ENCODE data around the gene LMAN1L.

LMAN1L gene

DNA sequence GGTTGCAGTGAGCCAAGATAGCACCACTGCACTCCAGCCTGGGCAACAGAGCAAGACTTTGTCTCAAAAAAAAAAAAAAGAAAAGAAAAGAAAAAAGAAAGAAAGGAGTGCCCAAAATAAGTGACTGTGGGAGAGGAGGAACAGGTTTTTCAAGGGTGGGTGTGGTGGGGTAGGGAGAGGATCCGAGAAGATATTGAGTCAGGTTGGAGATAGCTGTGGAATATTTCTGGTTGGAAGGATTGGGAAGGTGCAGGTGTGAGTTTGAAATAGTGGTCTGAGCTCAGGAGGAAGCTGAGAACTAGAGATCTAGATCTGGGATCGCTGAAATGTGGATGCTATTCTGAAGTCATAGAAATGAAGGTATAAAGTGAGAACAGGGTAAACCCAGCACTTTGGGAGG, 52.7 kb downstream of the LMAN1L start:
- no peak overlapping the region for H3K9ac ChIP-seq (ENCODE audit: low read length)
- H3K4me3 ChIP-seq (ENCODE audit: insufficient read depth in 1 of 2, low read depth in 1 of 2, low read length in 2 of 2): no peak overlapping the region
- no peak overlapping the region for H4K8ac ChIP-seq (ENCODE audit: low read length)
- H3K14ac ChIP-seq (ENCODE audit: low read length in 2 of 2): no peak overlapping the region
- 96% methylated on average over 2 of the region's 2 CpGs for WGBS
- no peak overlapping the region for H2BK12ac ChIP-seq (ENCODE audit: low read length in 2 of 2)
- DNase-seq: no peak
- H3K4ac ChIP-seq (ENCODE audit: low read depth in 1 of 2, low read length in 2 of 2): no peak overlapping the region
- H2AK5ac ChIP-seq (ENCODE audit: low read length, severe bottlenecking): peak overlapping the region; percentile 90
- H3K4me2 ChIP-seq (ENCODE audit: low read length, poor library complexity, severe bottlenecking): no peak overlapping the region
- peaks cover 10% of the 10 kb centered on the region for H3K79me1 ChIP-seq (replicated peaks; ENCODE audit: low read length, poor library complexity, severe bottlenecking)
- H3K18ac ChIP-seq (ENCODE audit: low read depth in 1 of 2, low read length in 2 of 2): no peak overlapping the region
- H3K9me3 ChIP-seq (ENCODE audit: control insufficient read depth, low read length): no peaks in the 10 kb centered on the region
- no peak overlapping the region for H2BK5ac ChIP-seq (ENCODE audit: low read depth, low read length, poor library complexity, severe bottlenecking)
- no peak overlapping the region for H3K23ac ChIP-seq (ENCODE audit: low read length in 2 of 2)
- H4K91ac ChIP-seq (ENCODE audit: low read length): no peak overlapping the region
- no peak overlapping the region for H3K27ac ChIP-seq (ENCODE audit: low read length, poor library complexity, severe bottlenecking)
- H2BK15ac ChIP-seq (ENCODE audit: low read depth, poor library complexity, severe bottlenecking): no peak overlapping the region
- no peaks in the 10 kb centered on the region for H3K27me3 ChIP-seq (ENCODE audit: control insufficient read depth in 1 of 2, insufficient read depth in 1 of 2, low read length in 2 of 2)
- H3K36me3 ChIP-seq (ENCODE audit: control insufficient read depth in 1 of 2, insufficient read depth in 2 of 2, low read depth in 1 of 2, low read length in 2 of 2): peaks cover 9% of the 10 kb centered on the region in 2 experiments
- H3K4me1 ChIP-seq (ENCODE audit: control insufficient read depth, insufficient read depth, low read depth, low read length): peaks cover 35% of the 10 kb centered on the region
- H2AFZ ChIP-seq (ENCODE audit: low read depth, low read length): no peak overlapping the region
- no peak overlapping the region for H2BK120ac ChIP-seq (ENCODE audit: low read depth, low read length)

GRCh38 chr15:74866090-74866489, 53.5 kb downstream of the LMAN1L start:
- H3K4me2 ChIP-seq (ENCODE audit: low read length, poor library complexity, severe bottlenecking): no peak overlapping the region
- peaks cover 38% of the 10 kb centered on the region for H3K4me1 ChIP-seq (ENCODE audit: control insufficient read depth, insufficient read depth, low read depth, low read length)
- peak; percentile 78 for DNase-seq
- H4K8ac ChIP-seq (ENCODE audit: low read length): no peak overlapping the region
- H3K9me3 ChIP-seq (ENCODE audit: control insufficient read depth, low read length): no peaks in the 10 kb centered on the region
- peaks cover 9 to 14% of the 10 kb centered on the region in 2 experiments for H3K36me3 ChIP-seq (ENCODE audit: control insufficient read depth in 1 of 2, insufficient read depth in 2 of 2, low read depth in 1 of 2, low read length in 2 of 2)
- no peak overlapping the region for H3K14ac ChIP-seq (ENCODE audit: low read length in 2 of 2)
- no peaks in the 10 kb centered on the region for H3K27me3 ChIP-seq (ENCODE audit: control insufficient read depth in 1 of 2, insufficient read depth in 1 of 2, low read length in 2 of 2)
- no peak overlapping the region for H4K91ac ChIP-seq (ENCODE audit: low read length)
- no peak overlapping the region for H2BK120ac ChIP-seq (ENCODE audit: low read depth, low read length)
- H2AK5ac ChIP-seq (ENCODE audit: low read length, severe bottlenecking): peak overlapping the region; percentile 3
- H3K27ac ChIP-seq (ENCODE audit: low read length, poor library complexity, severe bottlenecking): peak overlapping the region; percentile 64
- no peak overlapping the region for H3K4me3 ChIP-seq (ENCODE audit: insufficient read depth in 1 of 2, low read depth in 1 of 2, low read length in 2 of 2)
- H2BK15ac ChIP-seq (ENCODE audit: low read depth, poor library complexity, severe bottlenecking): no peak overlapping the region
- H3K4ac ChIP-seq (ENCODE audit: low read depth in 1 of 2, low read length in 2 of 2): no peak overlapping the region
- H3K9ac ChIP-seq (ENCODE audit: low read length): peak overlapping the region; percentile 61
- no peak overlapping the region for H3K23ac ChIP-seq (ENCODE audit: low read length in 2 of 2)
- no peak overlapping the region for H2BK12ac ChIP-seq (ENCODE audit: low read length in 2 of 2)
- WGBS: 74% methylated on average over 6 of the region's 6 CpGs
- no peak overlapping the region for H3K18ac ChIP-seq (ENCODE audit: low read depth in 1 of 2, low read length in 2 of 2)
- no peak overlapping the region for H2AFZ ChIP-seq (ENCODE audit: low read depth, low read length)
- peaks cover 10% of the 10 kb centered on the region for H3K79me1 ChIP-seq (replicated peaks; ENCODE audit: low read length, poor library complexity, severe bottlenecking)
- H2BK5ac ChIP-seq (ENCODE audit: low read depth, low read length, poor library complexity, severe bottlenecking): no peak overlapping the region

GRCh38 chr15:74867466-74868038, 54.9 kb downstream of the LMAN1L start:
- Histone ChIP-seq H2BK15ac (ENCODE audit: low read depth, poor library complexity, severe bottlenecking) (no peak overlapping the region), H3K4me2 (ENCODE audit: low read length, poor library complexity, severe bottlenecking) (peak overlapping the region; percentile 20), H2BK120ac (ENCODE audit: low read depth, low read length) (no peak overlapping the region), H3K36me3 (ENCODE audit: control insufficient read depth in 1 of 2, insufficient read depth in 2 of 2, low read depth in 1 of 2, low read length in 2 of 2) (peaks cover 9 to 14% of the 10 kb centered on the region in 2 experiments), H3K4me1 (ENCODE audit: control insufficient read depth, insufficient read depth, low read depth, low read length) (peaks cover 44% of the 10 kb centered on the region), H4K8ac (ENCODE audit: low read length) (no peak overlapping the region), H2BK12ac (ENCODE audit: low read length in 2 of 2) (no peak overlapping the region), H4K91ac (ENCODE audit: low read length) (no peak overlapping the region), H3K9ac (ENCODE audit: low read length) (no peak overlapping the region), H2BK5ac (ENCODE audit: low read depth, low read length, poor library complexity, severe bottlenecking) (peak overlapping the region; percentile 74), H3K4me3 (ENCODE audit: insufficient read depth in 1 of 2, low read depth in 1 of 2, low read length in 2 of 2) (no peak overlapping the region), H3K23ac (ENCODE audit: low read length in 2 of 2) (no peak overlapping the region), H2AK5ac (ENCODE audit: low read length, severe bottlenecking) (peak overlapping the region; percentile 24), H3K27me3 (ENCODE audit: control insufficient read depth in 1 of 2, insufficient read depth in 1 of 2, low read length in 2 of 2) (no peaks in the 10 kb centered on the region), H3K27ac (ENCODE audit: low read length, poor library complexity, severe bottlenecking) (peak overlapping the region; percentile 85), H3K79me1 (replicated peaks; ENCODE audit: low read length, poor library complexity, severe bottlenecking) (peaks cover 11% of the 10 kb centered on the region), H3K14ac (ENCODE audit: low read length in 2 of 2) (no peak overlapping the region), H3K9me3 (ENCODE audit: control insufficient read depth, low read length) (no peaks in the 10 kb centered on the region), H3K18ac (ENCODE audit: low read depth in 1 of 2, low read length in 2 of 2) (no peak overlapping the region), H2AFZ (ENCODE audit: low read depth, low read length) (no peak overlapping the region), H3K4ac (ENCODE audit: low read depth in 1 of 2, low read length in 2 of 2) (no peak overlapping the region)
- no peak for DNase-seq
- no CpG with 5 or more reads among the region's 1 CpG for WGBS

DNA sequence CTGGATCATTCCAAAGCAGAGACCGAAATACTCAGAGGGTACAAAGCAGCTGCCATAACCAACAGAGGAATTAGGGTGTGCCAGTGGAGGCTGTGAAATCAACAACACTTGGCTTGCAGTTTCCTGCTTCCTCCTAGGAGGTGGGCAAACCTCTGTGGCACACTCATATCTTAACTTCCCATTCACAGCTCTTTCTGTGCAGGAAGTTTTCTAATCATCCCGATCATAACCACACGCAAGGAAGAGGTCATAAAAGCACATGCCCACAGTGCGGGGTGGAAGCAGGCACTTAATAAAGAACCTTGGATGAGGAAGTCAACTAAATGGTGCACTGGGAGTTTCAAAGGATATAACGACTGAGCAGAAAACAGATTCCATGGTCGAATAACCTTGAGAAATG, 55.4 kb downstream of the LMAN1L start:
- H3K9ac ChIP-seq (ENCODE audit: low read length): no peak overlapping the region
- no peak overlapping the region for H2BK15ac ChIP-seq (ENCODE audit: low read depth, poor library complexity, severe bottlenecking)
- H3K18ac ChIP-seq (ENCODE audit: low read depth in 1 of 2, low read length in 2 of 2): no peak overlapping the region
- H3K4ac ChIP-seq (ENCODE audit: low read depth in 1 of 2, low read length in 2 of 2): no peak overlapping the region
- H3K23ac ChIP-seq (ENCODE audit: low read length in 2 of 2): no peak overlapping the region
- peaks cover 9 to 14% of the 10 kb centered on the region in 2 experiments for H3K36me3 ChIP-seq (ENCODE audit: control insufficient read depth in 1 of 2, insufficient read depth in 2 of 2, low read depth in 1 of 2, low read length in 2 of 2)
- no peak overlapping the region for H3K4me3 ChIP-seq (ENCODE audit: insufficient read depth in 1 of 2, low read depth in 1 of 2, low read length in 2 of 2)
- no peak overlapping the region for H2BK12ac ChIP-seq (ENCODE audit: low read length in 2 of 2)
- no peaks in the 10 kb centered on the region for H3K27me3 ChIP-seq (ENCODE audit: control insufficient read depth in 1 of 2, insufficient read depth in 1 of 2, low read length in 2 of 2)
- peaks cover 44% of the 10 kb centered on the region for H3K4me1 ChIP-seq (ENCODE audit: control insufficient read depth, insufficient read depth, low read depth, low read length)
- no peak overlapping the region for H4K91ac ChIP-seq (ENCODE audit: low read length)
- H2BK5ac ChIP-seq (ENCODE audit: low read depth, low read length, poor library complexity, severe bottlenecking): no peak overlapping the region
- H3K4me2 ChIP-seq (ENCODE audit: low read length, poor library complexity, severe bottlenecking): no peak overlapping the region
- DNase-seq: no peak
- H2AK5ac ChIP-seq (ENCODE audit: low read length, severe bottlenecking): no peak overlapping the region
- peaks cover 13% of the 10 kb centered on the region for H3K79me1 ChIP-seq (replicated peaks; ENCODE audit: low read length, poor library complexity, severe bottlenecking)
- no peaks in the 10 kb centered on the region for H3K9me3 ChIP-seq (ENCODE audit: control insufficient read depth, low read length)
- no peak overlapping the region for H2AFZ ChIP-seq (ENCODE audit: low read depth, low read length)
- WGBS: 83% methylated on average over 6 of the region's 6 CpGs
- no peak overlapping the region for H4K8ac ChIP-seq (ENCODE audit: low read length)
- no peak overlapping the region for H3K14ac ChIP-seq (ENCODE audit: low read length in 2 of 2)
- no peak overlapping the region for H2BK120ac ChIP-seq (ENCODE audit: low read depth, low read length)
- peak overlapping the region; percentile 85 for H3K27ac ChIP-seq (ENCODE audit: low read length, poor library complexity, severe bottlenecking)

All from mesenchymal stem cell (in vitro differentiated cells and primary cell).